Tibial artery (tissue), 4 donors: ENCODE measurements around the gene ATP9B.
A peak's percentile ranks its signal among the peaks of the same experiment; 100 is the strongest.

Source experiments
- DNase-seq, 2 donors: peaks; one replicate each; pipeline ENCODE4 v3.0.0-alpha.2; 2019
- H3K27ac ChIP-seq, 2 donors: fragments of 200-600 bp; sonication (generic) in 1 of 2; 1 replicate in 1 of 2; 2 replicates in 1 of 2; pipeline ENCODE4 v1.5.1; 2018 to 2019; ENCODE audit warnings: mild to moderate bottlenecking in 1 of 2
- H3K27me3 ChIP-seq, 2 donors: fragments of 200-600 bp; sonication (generic) in 1 of 2; one replicate each; pipeline versions ENCODE4 v1.5.1 to v1.6.0; 2016 to 2019
- H3K36me3 ChIP-seq, 3 donors: fragments of 200-600 bp; sonication (generic) in 2 of 3; one replicate each; pipeline ENCODE4 v1.5.1; 2016 to 2019; ENCODE audit warnings: mild to moderate bottlenecking in 2 of 3
- H3K4me1 ChIP-seq, 4 donors: fragments of 200-600 bp; sonication (generic) in 2 of 4; 1 replicate in 3 of 4; 2 replicates in 1 of 4; pipeline ENCODE4 v1.5.1; 2016 to 2019
- H3K4me3 ChIP-seq, 2 donors: fragments of 200-600 bp; sonication (generic) in 1 of 2; 1 replicate in 1 of 2; 2 replicates in 1 of 2; pipeline ENCODE4 v1.5.1; 2018 to 2019; ENCODE audit warnings: mild to moderate bottlenecking in 2 of 2
- H3K9me3 ChIP-seq, 3 donors: fragments of 200-600 bp; sonication (generic) in 1 of 3; one replicate each; pipeline ENCODE4 v1.5.1; 2016 to 2019
- intact Hi-C: fragments of 100-400 bp; cut with DNase I; formaldehyde crosslinking; loops from one replicate; pipeline ENCODE4 v1.15.0; 2023; ENCODE audit warnings: low total_unique reads
- TF ChIP-seq, protein P1 (sequence below), 2 experiments: fragments of 200-600 bp in 1 of 2; fragments of 450-650 bp in 1 of 2; IDR thresholded peaks; one replicate each; pipeline ENCODE4 v1.5.1; 2017 to 2019; ENCODE audit warnings: antibody characterized with exemption in 2 of 2, mild to moderate bottlenecking in 1 of 2, moderate library complexity in 1 of 2

The ATP9B gene

DNA sequence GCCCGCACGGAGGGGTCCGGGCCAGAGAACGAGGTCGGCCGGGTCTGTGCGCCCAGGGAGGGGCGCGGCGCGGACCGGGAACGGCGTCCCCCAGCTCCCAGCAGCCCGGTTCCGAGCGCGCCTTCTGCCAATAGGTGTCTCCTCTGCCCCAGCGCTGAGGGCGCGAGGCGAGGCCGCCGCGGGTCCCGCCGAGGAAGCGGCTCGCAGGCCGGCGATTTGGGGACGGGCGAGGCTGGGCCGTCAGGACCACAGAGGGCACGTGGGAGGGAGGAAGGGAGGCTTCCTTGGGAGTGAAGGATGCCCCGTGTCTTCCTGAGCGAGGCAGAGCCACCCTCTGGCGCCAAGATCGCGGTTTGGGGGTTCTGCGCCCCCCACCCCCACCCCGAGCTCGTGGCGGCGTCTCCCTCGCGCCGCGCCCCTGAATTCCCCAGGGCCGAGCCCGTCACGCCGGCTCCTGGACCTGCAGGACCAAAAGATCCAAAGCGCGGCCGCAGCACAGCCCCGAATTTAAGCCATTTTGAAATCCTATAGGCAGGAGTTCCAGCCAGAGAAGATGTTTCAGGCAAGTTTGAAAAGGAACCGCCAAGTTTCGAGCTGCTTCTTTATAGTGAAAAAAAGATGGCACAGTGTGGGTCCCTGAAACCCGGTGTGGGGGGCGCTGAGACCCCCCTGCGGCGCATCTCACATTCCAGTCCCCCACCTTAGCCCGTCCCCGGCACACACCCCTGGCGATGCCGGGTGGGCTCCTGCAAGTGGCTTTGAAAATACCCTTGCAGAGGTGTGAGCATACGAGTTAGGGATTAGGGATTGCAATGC, 327.4 kb downstream of the ATP9B start:
- TF ChIP-seq, protein P1, sequence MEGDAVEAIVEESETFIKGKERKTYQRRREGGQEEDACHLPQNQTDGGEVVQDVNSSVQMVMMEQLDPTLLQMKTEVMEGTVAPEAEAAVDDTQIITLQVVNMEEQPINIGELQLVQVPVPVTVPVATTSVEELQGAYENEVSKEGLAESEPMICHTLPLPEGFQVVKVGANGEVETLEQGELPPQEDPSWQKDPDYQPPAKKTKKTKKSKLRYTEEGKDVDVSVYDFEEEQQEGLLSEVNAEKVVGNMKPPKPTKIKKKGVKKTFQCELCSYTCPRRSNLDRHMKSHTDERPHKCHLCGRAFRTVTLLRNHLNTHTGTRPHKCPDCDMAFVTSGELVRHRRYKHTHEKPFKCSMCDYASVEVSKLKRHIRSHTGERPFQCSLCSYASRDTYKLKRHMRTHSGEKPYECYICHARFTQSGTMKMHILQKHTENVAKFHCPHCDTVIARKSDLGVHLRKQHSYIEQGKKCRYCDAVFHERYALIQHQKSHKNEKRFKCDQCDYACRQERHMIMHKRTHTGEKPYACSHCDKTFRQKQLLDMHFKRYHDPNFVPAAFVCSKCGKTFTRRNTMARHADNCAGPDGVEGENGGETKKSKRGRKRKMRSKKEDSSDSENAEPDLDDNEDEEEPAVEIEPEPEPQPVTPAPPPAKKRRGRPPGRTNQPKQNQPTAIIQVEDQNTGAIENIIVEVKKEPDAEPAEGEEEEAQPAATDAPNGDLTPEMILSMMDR (IDR thresholded peaks at IDR 0.05), result no peak
- Histone ChIP-seq H3K9me3 (no peaks in the 10 kb centered on the region), H3K27ac (peak overlapping the region; percentile 95 to 97), H3K4me1 (peaks cover 0 to 48% (median 35%) of the 10 kb centered on the region in 4 donors), H3K36me3 (no peaks in the 10 kb centered on the region), H3K27me3 (no peaks in the 10 kb centered on the region), H3K4me3 (peak overlapping the region; percentile 60 to 69)
- DNase-seq, result peak; percentile 73 to 82
- intact Hi-C loops, result no loop called here

DNA sequence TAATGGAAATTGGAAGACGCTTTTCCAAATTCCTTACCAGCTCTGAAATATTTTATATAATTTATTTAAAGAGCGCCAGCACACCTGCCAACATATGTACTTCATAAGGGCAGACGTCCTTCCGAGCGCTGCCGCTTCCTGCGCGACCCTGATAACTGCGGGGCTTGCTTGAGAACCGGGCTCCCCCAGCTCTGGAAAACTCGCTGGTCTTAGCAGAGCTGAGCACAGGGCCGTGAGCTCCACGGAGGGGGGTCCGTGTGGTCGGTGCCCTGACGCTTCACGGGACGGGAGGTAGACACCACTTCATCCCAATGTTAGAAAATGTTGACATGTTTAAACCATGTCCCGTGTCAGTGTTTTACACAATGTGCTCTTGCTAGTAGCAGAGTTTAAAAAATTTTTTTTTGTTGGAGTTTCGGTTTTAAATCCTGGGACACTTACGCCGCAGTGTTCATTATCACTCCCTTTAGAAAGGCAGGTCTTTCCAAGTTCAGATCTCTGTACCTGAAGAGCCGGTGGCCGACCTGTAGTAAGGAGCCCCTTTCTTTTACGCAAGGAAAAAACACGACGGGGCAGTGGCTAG, 328.1 kb downstream of the ATP9B start:
- H3K4me3 ChIP-seq, result peak overlapping the region; percentile 60 to 69
- DNase-seq, result peak in 1 of 2 donors; percentile 62
- intact Hi-C loops, result no loop called here
- peaks cover 0 to 51% (median 37%) of the 10 kb centered on the region in 4 donors for H3K4me1 ChIP-seq
- peak overlapping the region in 1 of 2 donors; percentile 95 for H3K27ac ChIP-seq
- H3K9me3 ChIP-seq, result no peaks in the 10 kb centered on the region
- TF ChIP-seq, protein P1 (IDR thresholded peaks at IDR 0.05), result no peak
- H3K27me3 ChIP-seq, result no peaks in the 10 kb centered on the region
- no peaks in the 10 kb centered on the region for H3K36me3 ChIP-seq

DNA sequence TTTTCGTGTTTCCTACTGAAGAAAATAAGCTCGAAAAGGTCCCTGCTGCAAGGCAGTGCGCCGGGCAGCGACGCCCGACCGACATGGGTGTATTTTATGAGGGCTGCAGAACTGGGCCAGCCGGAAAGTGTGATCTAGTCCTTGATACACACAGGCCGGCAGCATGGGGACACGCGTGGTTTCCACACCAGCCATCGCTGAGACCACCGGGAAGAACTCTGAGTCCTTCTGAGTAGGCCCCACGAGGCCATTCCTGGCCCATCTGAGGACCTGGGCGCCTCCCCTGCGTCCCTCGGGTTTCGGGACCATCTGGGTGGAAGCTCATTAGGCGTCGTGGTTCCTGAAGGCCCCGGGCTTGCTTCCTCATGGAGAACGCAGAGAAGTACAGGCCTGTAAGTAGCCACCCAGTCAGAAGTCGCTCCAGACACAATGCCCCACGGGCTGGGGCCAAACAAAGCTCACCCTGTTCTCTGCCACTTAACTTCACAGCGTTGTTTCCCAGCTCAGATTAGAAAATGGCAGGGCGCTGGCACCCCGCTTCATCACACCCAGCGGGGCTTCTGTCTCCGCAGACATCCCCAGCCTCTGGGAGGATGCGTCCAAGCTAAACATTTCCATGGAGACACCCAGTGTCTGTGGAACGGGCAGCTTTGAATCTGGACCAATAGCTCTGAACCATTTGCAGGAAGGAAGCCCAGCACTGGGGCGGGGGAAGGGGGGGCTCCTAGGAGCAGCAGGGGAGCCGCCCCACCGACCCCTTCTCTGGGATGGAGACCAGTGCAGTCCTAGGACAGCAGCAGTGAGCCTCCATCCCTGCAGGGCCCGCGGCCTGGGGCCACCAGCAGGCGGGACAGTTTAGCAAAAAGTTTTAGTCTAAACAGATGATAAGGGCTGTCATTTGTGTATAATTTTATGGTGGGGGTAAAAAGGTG, 328.9 kb downstream of the ATP9B start:
- DNase-seq, result peak in 1 of 2 donors; percentile 63
- Histone ChIP-seq H3K4me3 (peak overlapping the region in 1 of 2 donors; percentile 60), H3K27ac (peak overlapping the region in 1 of 2 donors; percentile 33), H3K9me3 (no peaks in the 10 kb centered on the region), H3K36me3 (no peaks in the 10 kb centered on the region), H3K27me3 (no peaks in the 10 kb centered on the region), H3K4me1 (peaks cover 0 to 50% (median 39%) of the 10 kb centered on the region in 4 donors)
- TF ChIP-seq, protein P1 (IDR thresholded peaks at IDR 0.05), result no peak
- intact Hi-C loops, result no loop called here

DNA sequence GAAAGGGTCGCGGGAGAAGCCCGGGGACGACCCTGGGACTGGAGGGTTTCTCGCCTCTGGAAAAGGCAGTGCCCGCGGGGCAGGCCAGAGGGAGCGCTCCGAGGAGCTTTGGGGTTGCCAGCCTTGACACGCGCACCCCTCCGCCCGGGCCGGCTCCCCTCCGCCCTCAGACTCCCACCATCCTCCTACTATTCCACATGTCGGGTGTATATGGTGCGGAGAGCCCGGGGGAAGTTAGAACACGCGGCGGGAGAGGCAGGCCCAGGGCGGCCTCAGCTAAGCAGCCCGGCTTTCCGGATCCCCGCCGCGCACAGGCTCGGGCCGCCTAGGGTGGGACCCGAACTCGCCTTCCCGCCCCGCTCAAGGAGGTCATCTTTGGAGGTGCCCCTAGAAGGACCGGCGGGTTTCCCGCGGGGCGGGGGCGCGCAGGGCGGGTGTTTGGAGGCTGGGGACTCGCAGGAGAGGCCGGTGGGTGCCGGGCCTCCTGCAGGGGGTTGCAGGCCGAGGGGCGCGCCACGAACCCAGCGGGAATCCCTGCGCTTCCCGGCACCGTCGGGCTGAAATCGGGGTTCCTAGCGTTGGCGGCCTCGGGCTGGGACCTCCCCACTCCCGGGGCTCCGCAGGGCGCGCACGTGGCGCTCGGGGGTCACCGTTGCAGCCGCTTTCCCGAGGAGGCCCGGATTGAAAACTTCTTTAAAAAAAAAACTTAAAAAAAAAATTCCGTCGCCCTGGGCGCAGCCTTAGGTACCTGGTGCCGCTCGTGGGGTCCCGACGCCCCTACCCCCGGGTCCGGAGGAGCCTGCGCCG, 330.3 kb downstream of the ATP9B start:
- Histone ChIP-seq H3K9me3 (no peaks in the 10 kb centered on the region), H3K4me1 (peaks cover 0 to 58% (median 45%) of the 10 kb centered on the region in 4 donors), H3K36me3 (no peaks in the 10 kb centered on the region), H3K4me3 (peak overlapping the region; percentile 80 to 84), H3K27me3 (no peaks in the 10 kb centered on the region), H3K27ac (peak overlapping the region; percentile 85 to 90)
- intact Hi-C loops, result loop anchor here (5.0 kb wide), 1 partner anchor 108 kb away; no protein-coding TSS in a partner anchor
- TF ChIP-seq, protein P1 (IDR thresholded peaks at IDR 0.05), result no peak
- no peak for DNase-seq
